ENCODE measurements around the gene UST.
A peak's percentile ranks its signal among the peaks of the same experiment; 100 is the strongest.
"Not testable (repeated sequence)": the region's sequence is repeated elsewhere in the genome, so short reads cannot be mapped to it uniquely, and the experiment has no call there.

UST gene

GRCh38 chr6:149037051-149037671 is 290.3 kb downstream of the UST start:
- no peak for DNase-seq (ENCODE audit: low read depth)

DNA sequence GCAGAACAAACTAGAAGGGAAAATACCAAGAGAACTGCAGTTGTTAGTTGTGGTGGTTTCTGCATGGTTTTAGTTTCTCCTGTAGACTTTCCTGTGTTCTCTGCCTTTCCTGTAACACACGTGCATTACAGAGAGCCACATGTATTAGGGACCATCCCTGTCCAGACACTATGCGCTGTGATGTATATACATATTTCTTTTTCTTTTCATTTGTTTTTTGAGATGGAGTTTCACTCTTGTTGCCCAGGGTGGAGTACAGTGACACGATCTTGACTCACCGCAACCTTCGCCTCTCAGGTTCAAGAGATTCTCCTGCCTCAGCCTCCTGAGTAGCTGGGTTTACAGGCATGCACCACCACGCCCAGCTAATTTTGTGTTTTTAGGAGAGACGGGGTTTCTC is 292.2 kb downstream of the UST start:
- DNase-seq (ENCODE audit: low read depth) = not testable (repeated sequence)

GRCh38 chr6:149041953-149042352 is 295.1 kb downstream of the UST start:
- DNase-seq (ENCODE audit: low read depth) = no peak

- DNase-seq (ENCODE audit: low read depth) = no peak
Observed at GRCh38 chr6:149043476-149044130, 296.8 kb downstream of the UST start.

- no peak for DNase-seq (ENCODE audit: low read depth)
Observed at GRCh38 chr6:149044528-149044927, 297.7 kb downstream of the UST start.

GRCh38 chr6:149045404-149045803 is 298.6 kb downstream of the UST start:
- DNase-seq (ENCODE audit: low read depth) = no peak

GRCh38 chr6:149046164-149046821 is 299.5 kb downstream of the UST start:
- no peak for DNase-seq (ENCODE audit: low read depth)

DNA sequence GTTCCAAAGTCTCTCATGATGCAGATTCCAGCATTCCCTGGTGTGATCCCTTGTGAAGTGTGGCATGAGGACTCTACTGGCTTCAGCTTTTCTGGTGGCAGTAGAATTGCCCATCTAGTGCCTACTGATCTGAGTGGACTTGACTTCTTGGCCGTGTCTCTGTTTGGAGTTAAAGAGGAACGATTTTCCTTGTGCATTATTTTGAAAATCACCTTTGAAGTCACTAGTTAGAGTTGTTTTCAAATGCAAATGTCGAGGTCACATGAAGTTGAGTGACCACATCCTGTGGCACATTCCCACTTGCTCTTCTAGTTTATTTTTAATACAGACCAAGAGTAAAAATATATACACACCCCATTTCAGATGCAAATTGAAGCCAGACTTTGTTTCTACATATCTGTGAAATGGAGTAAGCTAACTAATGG is 300.0 kb downstream of the UST start:
- DNase-seq (ENCODE audit: low read depth) = no peak

DNA sequence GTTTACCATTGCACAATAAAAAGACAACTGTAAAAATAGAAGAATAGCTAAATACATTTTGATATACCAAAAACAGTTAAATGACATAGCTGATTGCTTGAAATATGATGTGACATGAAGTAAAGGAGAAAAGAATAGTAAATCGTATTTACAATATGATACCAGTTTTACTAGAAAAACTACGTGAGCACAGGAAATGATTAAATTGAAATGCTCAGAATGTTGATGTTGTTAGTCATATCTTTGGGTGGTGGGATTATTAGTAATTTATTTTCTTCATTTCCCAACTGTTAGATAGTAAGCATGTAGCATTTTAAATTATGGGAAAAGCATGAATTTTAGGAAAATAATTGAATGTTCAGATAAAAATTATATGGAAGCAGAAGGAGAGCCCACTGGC is 302.4 kb downstream of the UST start:
- DNase-seq (ENCODE audit: low read depth) = no peak

DNA sequence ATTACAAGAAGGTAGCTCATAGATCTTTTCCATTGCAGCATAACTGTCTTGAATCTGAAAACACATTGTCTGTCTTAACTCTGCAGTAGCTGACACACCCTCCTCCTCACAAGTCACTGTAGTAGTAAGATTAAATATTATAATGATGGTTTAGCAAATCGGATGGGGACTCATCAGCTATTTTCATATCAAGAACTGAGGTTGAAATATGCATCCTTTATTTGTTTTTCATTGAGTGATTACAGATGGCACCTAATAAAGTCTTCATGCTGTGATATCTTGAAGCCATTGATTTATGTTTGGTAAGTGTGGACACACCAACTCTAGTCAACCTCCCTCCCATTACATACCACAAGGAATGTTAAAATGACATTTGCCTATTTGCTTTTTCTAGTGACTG is 303.3 kb downstream of the UST start:
- no peak for DNase-seq (ENCODE audit: low read depth)

GRCh38 chr6:149052350-149053106 is 305.7 kb downstream of the UST start:
- no peak for DNase-seq (ENCODE audit: low read depth)

DNA sequence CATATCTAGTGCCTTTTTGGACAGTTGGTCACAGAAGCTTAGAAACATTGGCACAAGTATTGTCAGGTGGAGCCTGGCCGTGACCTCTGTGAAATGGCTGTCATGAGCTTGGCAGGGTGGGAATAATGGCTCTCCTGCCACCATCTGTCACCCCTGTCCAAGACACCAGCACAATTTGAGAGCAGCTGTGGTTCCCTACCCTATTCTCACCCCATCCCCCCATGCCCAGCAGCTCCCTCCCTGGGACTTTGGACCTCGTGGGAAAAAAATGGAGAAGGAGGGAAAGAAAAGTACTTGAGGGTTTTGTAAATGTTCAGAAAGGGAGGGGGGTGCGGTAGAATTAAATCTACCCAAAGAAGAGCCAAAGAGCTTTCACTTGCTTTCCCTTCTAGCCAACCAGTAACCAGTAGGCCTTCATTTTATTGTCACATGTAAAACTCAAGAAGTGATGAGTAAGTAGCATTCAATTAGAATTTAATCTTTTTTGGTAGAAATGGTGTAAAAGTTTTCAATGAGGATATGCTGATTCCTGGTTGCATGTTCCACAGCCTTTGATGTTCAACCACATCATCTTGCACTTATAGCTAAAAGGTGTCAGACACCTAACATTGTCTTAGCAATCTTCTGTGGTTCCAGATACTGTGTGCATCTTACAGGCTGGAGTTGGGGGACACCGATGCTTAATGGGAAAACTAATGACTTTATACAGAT is 307.2 kb downstream of the UST start:
- DNase-seq (ENCODE audit: low read depth) = no peak

DNA sequence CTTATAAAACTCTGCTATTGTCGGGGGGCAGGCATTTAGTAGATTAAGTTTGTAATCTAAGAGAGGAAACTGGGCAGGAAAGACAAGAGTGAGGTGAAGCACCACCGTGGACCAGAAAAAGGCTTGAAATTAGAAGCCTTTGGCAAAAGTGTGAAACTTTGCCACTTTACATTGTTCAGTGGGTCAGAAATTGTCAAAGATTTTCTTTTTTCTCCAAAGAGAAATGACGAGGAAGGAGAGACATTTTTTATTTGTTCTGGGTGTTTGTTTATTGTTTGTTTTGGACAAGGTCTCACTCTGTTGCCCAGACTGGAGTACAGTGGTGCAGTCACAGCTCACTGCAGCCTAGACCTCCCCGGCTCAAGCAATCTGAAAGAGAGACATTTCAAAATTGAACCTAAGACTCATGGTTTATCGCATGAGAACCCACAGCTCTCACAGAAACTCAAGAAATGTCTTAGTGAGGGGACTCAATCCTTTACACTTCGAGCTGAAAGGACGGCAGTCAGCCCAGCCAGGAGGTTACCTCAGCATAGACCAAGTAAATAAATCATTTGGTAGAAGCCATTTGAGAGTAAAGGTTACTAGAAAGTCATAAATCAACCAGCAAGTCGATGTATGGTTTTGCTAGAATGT is 307.8 kb downstream of the UST start:
- no peak for DNase-seq (ENCODE audit: low read depth)

DNA sequence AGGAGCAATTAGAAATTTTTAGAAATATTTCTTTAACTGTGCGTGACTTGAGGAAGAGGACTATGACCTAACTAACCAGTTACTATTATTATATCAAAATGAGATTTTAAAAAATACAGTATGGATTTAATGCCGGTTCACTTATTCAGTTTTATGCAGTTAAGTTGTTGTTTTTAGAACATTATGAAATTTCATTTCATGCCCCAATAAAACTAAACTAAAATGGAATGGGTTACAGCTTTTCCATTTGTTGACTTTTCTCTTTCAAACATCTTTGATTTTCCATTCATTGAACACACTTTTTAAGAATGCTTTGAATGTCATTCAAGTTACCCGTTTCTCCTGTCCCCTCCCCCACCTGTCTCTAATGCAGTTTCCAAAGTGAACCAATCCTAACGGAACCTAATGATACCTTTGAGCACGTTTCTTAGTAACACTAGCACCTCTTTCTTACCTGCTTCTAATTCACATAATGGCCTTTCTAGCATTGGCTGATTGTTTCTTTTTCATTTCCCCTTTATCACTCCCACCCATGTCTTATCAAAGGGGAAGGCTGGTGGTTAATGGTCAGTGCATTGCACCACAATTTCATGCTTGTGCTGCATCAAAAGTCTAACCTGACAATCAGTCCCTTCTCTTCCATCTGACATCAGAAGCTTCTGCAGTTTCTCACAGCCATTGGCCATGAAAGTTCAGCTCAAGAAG is 308.5 kb downstream of the UST start:
- no peak for DNase-seq (ENCODE audit: low read depth)

- DNase-seq (ENCODE audit: low read depth) = no peak
Observed at GRCh38 chr6:149056777-149057463, 310.1 kb downstream of the UST start.

DNA sequence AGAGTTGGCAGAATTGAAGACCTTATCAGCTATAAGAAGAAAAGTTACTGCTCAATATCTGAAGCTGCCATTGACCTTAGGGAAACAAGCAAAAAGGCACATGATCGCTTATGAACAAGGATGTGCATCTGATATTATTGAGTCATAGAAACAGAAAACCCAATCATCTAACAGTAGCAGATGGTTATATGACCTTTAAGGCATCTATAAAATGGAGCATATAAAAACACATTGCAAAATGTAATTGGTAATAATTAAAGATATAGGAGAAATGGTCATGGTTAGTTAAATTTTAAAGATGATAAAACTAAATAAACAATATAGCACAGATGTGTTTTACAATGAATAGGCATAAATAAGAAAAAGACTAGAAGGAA is 310.6 kb downstream of the UST start:
- DNase-seq (ENCODE audit: low read depth) = no peak

- no peak for DNase-seq (ENCODE audit: low read depth)
Observed at GRCh38 chr6:149059557-149059956, 312.7 kb downstream of the UST start.

GRCh38 chr6:149060300-149060984 is 313.6 kb downstream of the UST start:
- peak; percentile 11 for DNase-seq (ENCODE audit: low read depth)

GRCh38 chr6:149060985-149061760 is 314.3 kb downstream of the UST start:
- DNase-seq (ENCODE audit: low read depth) = no peak

Measured in stimulated activated CD8-positive, alpha-beta memory T cell treated with anti-CD3 and anti-CD28 coated beads, Interleukin-15, amount 100 ng/mL, for 24 hours (primary cell).